Stomach (tissue), 9 donors: ENCODE measurements around the gene CTXN2. TPM values are rescaled to one million over a fixed set of nuclear protein-coding genes. Genes with fewer than 3 reads are reported as not detected.

Experiments used
- DNase-seq, 2 donors: peaks; one replicate each; pipeline versions ENCODE4 v3.0.0 to v3.0.0-alpha.2; 2013 to 2019
- H3K27ac ChIP-seq, 5 donors: fragments of 200-600 bp in 4 of 5; sonication (generic) in 4 of 5; one replicate each; pipeline ENCODE4 v1.5.1; 2013 to 2019; ENCODE audit warnings: mild to moderate bottlenecking in 1 of 5, moderate library complexity in 1 of 5
- H3K27me3 ChIP-seq, 3 donors: fragments of 200-600 bp; sonication (generic); one replicate each; pipeline ENCODE4 v1.5.1; 2017 to 2019; ENCODE audit warnings: mixed run types in 1 of 3
- H3K36me3 ChIP-seq, 4 donors: fragments of 200-600 bp; sonication (generic); 1 replicate in 3 of 4; 2 replicates in 1 of 4; pipeline ENCODE4 v1.5.1; 2016 to 2019
- H3K4me1 ChIP-seq, 4 donors: fragments of 200-600 bp; sonication (generic); one replicate each; pipeline ENCODE4 v1.5.1; 2016 to 2019
- H3K4me3 ChIP-seq, 4 donors: fragments of 200-600 bp; sonication (generic) in 3 of 4; one replicate each; pipeline ENCODE4 v1.5.1; 2016 to 2019; ENCODE audit warnings: mild to moderate bottlenecking in 1 of 4
- H3K9me3 ChIP-seq, 4 donors: fragments of 200-600 bp; sonication (generic); one replicate each; pipeline ENCODE4 v1.5.1; 2016 to 2019
- CTCF ChIP-seq, 7 experiments: fragments of 450-650 bp in 4 of 7; fragments of 200-600 bp in 3 of 7; sonication (generic) in 3 of 7; IDR thresholded peaks; one replicate each; pipeline ENCODE4 v1.5.1; 2016 to 2019; ENCODE audit warnings: antibody characterized with exemption in 7 of 7, control low read depth in 2 of 7, mild to moderate bottlenecking in 1 of 7
- EP300 ChIP-seq: sonication (generic); formaldehyde crosslinking; IDR thresholded peaks from one replicate; pipeline ENCODE4 v1.6.1; 2017; ENCODE audit warnings: antibody characterized with exemption
- POLR2A ChIP-seq, 4 donors: fragments of 450-650 bp; IDR thresholded peaks; one replicate each; pipeline ENCODE4 v1.6.1; 2016; ENCODE audit warnings: antibody characterized with exemption in 4 of 4, control low read depth in 2 of 4, mild to moderate bottlenecking in 1 of 4, moderate library complexity in 1 of 4
- POLR2AphosphoS5 ChIP-seq, 3 donors: sonication (generic); formaldehyde crosslinking; IDR thresholded peaks; one replicate each; pipeline ENCODE4 v1.6.1; 2016; ENCODE audit warnings: antibody characterized with exemption in 3 of 3
- WGBS, 5 donors: extraction: QIAGEN DNeasy Blood & Tissue Kit in 3 of 5; methylation state at CpG; one replicate each; pipeline versions ENCODE4 v1.1.5 to v1.1.7; 2013 to 2018; 5-methylcytosine and 5-hydroxymethylcytosine counted together
- intact Hi-C: fragments of 100-400 bp; cut with DNase I; formaldehyde crosslinking; loops from one replicate; pipeline ENCODE4 v1.15.1; 2023; ENCODE audit warnings: low total_unique reads
- polyA plus RNA-seq, 3 donors: library from polyadenylated mRNA; stranded (reverse); fragments of 200-250 nt; gene quantifications; one replicate each; pipeline ENCODE4 v1.2.3, GENCODE V29; 2013
- total RNA-seq, 5 donors: library from RNA; depleted of rRNA; stranded (reverse); fragments of >200 nt; gene quantifications; one replicate each; pipeline versions ENCODE4 v1.1.0 to v1.2.3, GENCODE V29; 2014 to 2016
- donor health status: healthy with polysubstance abuse.
- donor health status: Bipolar disorder and iron deficiency.
- donor health status: healthy.

Gene CTXN2
- total and polyA plus RNA-seq, 8 donors: 0.05 to 0.18 TPM; not detected in 6

DNA sequence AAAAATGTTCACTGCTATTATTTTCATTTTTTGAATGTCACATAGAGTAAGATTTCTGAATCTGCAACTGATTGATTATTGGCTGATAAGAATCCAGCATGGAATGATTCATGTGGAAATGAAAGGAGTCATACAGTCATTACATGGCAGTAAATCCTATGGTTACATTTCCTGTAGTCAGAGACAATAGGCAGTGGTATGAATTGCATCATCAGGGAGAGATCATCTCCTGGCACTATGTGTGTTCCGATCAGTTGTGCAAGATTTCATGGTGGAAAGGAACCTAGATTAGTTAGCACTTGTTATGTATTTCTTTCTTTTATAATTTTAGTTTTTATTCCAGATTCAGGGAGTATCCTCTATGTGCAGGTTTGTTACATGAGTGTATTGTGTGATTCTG, 53.5 kb downstream of the CTXN2 start:
- TF ChIP-seq POLR2AphosphoS5 (IDR thresholded peaks at IDR 0.05): no peak
- no peak for TF ChIP-seq CTCF (IDR thresholded peaks at IDR 0.05)
- TF ChIP-seq POLR2A (IDR thresholded peaks at IDR 0.05): no peak
- TF ChIP-seq EP300: no peak
- no peak overlapping the region for H3K27ac ChIP-seq
- DNase-seq: no peak
- WGBS, 5 donors: 75 to 93% (median 91%) methylated on average over 1 of the region's 1 CpG
- intact Hi-C loops: no loop called here
- H3K9me3 ChIP-seq: no peaks in the 10 kb centered on the region
- H3K27me3 ChIP-seq: no peaks in the 10 kb centered on the region
- no peaks in the 10 kb centered on the region for H3K4me1 ChIP-seq
- no peaks in the 10 kb centered on the region for H3K36me3 ChIP-seq
- no peak overlapping the region for H3K4me3 ChIP-seq

DNA sequence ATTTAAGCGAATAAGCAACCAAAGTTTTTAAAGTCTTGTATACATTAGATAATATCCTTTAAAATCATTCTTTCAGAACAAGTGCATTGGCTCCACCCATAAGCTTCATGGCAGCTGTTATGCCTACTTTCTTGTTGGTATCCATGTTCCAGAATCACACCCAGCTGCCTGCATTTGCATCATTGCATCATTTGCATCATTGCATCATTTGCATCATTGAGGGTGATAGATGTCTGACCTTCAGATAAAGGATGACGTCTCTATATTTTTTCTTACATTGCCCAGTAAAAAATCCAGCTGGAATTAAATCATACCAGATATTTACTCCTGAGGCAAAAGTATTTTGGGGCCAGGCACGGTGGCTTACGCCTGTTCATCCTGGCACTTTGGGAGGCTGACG, 56.9 kb downstream of the CTXN2 start:
- Histone ChIP-seq H3K27me3 (no peaks in the 10 kb centered on the region), H3K4me3 (no peak overlapping the region), H3K9me3 (no peaks in the 10 kb centered on the region), H3K4me1 (peaks cover 0 to 4% (median 0%) of the 10 kb centered on the region in 4 donors), H3K27ac (no peak overlapping the region), H3K36me3 (no peaks in the 10 kb centered on the region)
- no peak for TF ChIP-seq CTCF (IDR thresholded peaks at IDR 0.05)
- intact Hi-C loops: no loop called here
- WGBS, 5 donors: 64 to 87% (median 83%) methylated on average over 5 of the region's 5 CpGs
- no peak for DNase-seq

DNA sequence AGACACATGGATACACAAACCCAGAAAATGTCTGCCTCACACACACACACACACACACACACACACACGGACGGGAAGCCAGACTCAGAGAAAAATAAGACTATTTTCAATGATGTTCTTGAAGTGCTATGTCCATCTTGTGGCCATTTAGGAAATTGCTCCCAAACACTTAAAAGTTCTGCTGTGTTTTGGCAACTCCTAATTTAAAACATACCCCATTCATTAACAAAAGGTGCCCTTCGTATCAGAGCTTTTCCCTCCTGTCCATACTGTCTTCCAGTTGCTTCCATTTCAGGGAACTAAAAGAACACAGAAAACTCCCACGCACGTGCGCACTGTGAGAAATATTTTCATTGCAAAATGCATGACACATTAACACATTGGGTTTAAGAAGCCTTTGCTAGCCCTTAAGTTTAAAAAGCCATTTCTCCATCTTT, 59.2 kb downstream of the CTXN2 start:
- H3K27ac ChIP-seq: no peak overlapping the region
- 33 to 39% (median 35%) methylated on average over 6 of the region's 6 CpGs for WGBS, 5 donors
- H3K9me3 ChIP-seq: no peaks in the 10 kb centered on the region
- TF ChIP-seq POLR2AphosphoS5 (IDR thresholded peaks at IDR 0.05) (no peak), CTCF (IDR thresholded peaks at IDR 0.05) (peak in 5 of 7 experiments; percentile 44 to 59 (median 52)), POLR2A (IDR thresholded peaks at IDR 0.05) (no peak)
- intact Hi-C loops: no loop called here
- no peaks in the 10 kb centered on the region for H3K36me3 ChIP-seq
- H3K4me1 ChIP-seq: peaks cover 0 to 4% (median 0%) of the 10 kb centered on the region in 4 donors
- peak in 1 of 2 donors; percentile 84 for DNase-seq
- no peaks in the 10 kb centered on the region for H3K27me3 ChIP-seq
- H3K4me3 ChIP-seq: no peak overlapping the region

DNA sequence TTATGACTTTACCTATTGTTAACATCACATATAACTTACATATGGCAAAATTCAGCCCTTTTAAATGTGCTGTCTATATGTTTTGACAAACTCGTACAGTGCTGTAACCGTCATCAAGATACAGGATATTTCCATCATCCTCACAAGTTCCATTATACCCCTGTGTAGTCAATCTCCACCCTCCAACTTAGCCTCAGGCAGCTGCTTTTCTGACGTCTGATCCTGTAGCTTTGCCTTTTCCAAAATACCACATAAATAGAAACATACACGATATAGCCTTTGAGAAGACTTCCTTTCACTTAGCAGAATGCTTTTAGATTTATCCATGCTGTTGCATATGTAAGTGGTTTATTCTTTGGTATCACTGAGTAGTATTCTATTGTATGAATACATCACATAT, 61.7 kb downstream of the CTXN2 start:
- intact Hi-C loops: no loop called here
- Histone ChIP-seq H3K36me3 (no peaks in the 10 kb centered on the region), H3K4me1 (peaks cover 0 to 4% (median 0%) of the 10 kb centered on the region in 4 donors), H3K9me3 (no peaks in the 10 kb centered on the region), H3K4me3 (no peak overlapping the region), H3K27me3 (no peaks in the 10 kb centered on the region), H3K27ac (no peak overlapping the region)
- TF ChIP-seq CTCF (IDR thresholded peaks at IDR 0.05) (no peak), POLR2A (IDR thresholded peaks at IDR 0.05) (no peak), POLR2AphosphoS5 (IDR thresholded peaks at IDR 0.05) (no peak), EP300 (no peak)
- DNase-seq: no peak
- WGBS, 5 donors: 61 to 71% (median 69%) methylated on average over 4 of the region's 4 CpGs

Other genes with a start within 250 kb of the CTXN2 start
- gene SLC24A5, start 70.7 kb upstream of the CTXN2 start, total RNA-seq: not detected
- under 1 TPM in 1 of 3 donors, not detected in 2; 0.13 TPM for gene SLC24A5, start 70.7 kb upstream of the CTXN2 start, polyA plus RNA-seq
- 100 to 1,000 TPM in 1 of 5 donors, 10 to 100 TPM in 4; 19.9 to 193 (median 61.9) TPM for gene MYEF2, start 13.4 kb upstream of the CTXN2 start, total RNA-seq
- 1 to 10 TPM; 6.0 to 7.5 (median 6.2) TPM for gene MYEF2, start 13.4 kb upstream of the CTXN2 start, polyA plus RNA-seq
- under 1 TPM in 1 of 5 donors, not detected in 4; 0.92 TPM for gene SLC12A1, start 14.6 kb downstream of the CTXN2 start, total RNA-seq
- not detected for gene SLC12A1, start 14.6 kb downstream of the CTXN2 start, polyA plus RNA-seq
- 100 to 1,000 TPM in 2 of 5 donors, 10 to 100 TPM in 2, 1 to 10 TPM in 1; 7.6 to 207 (median 27.5) TPM for gene DUT, start 139.8 kb downstream of the CTXN2 start, total RNA-seq
- 10 to 100 TPM; 62.8 to 90.1 (median 76.4) TPM for gene DUT, start 139.8 kb downstream of the CTXN2 start, polyA plus RNA-seq